IMR-90 (cell line): Measurements from ENCODE around the gene CERS6. TPM values are rescaled to one million over a fixed set of nuclear protein-coding genes. Genes with fewer than 3 reads are reported as not detected.

Experiments
- ATAC-seq: fragments of 200-7000 bp; cut with Tn5 transposase; 2 replicates; pipeline ENCODE4 v1.9.1; 2020; ENCODE audit warnings: low read depth, mild to moderate bottlenecking, moderate library complexity
- BruUV-seq: library from RNA; stranded (reverse); fragments of 400-500 nt; replicated peaks from 2 replicates; lab custom pipeline; 2021; lab: Mats Ljungman, UMichigan
- CTCF ChIA-PET: fragments of 300-600 bp; formaldehyde crosslinking; extraction: SDS; loops from one replicate; lab custom pipeline; 2021; ENCODE audit warnings: antibody characterized with exemption; lab: Yijun Ruan, JAX
- POLR2A ChIA-PET: fragments of 300-600 bp; sonication (Branson Sonifier 250); formaldehyde crosslinking; loops from one replicate; lab custom pipeline; 2022; ENCODE audit warnings: antibody characterized with exemption; ENCODE audit not compliant: unreplicated experiment; lab: Charles Lee
- DNase-seq: peaks from one replicate; pipeline ENCODE4 v3.0.0; 2013
- H2AFZ ChIP-seq: replicated peaks from 2 replicates; pipeline ENCODE3; 2013; ENCODE audit warnings: low read length, mild to moderate bottlenecking; ENCODE audit not compliant: poor library complexity
- H2AK5ac ChIP-seq: 2 replicates; pipeline ENCODE4 v1.6.1; 2013; ENCODE audit warnings: low read depth, low read length, inconsistent platforms
- H2AK9ac ChIP-seq: replicated peaks from 2 replicates; pipeline ENCODE3; 2013; ENCODE audit warnings: mild to moderate bottlenecking, low read depth, low read length, moderate library complexity; ENCODE audit not compliant: poor library complexity
- H2BK120ac ChIP-seq: 2 replicates; pipeline ENCODE4 v1.6.1; 2013; ENCODE audit warnings: low read depth, low read length, inconsistent platforms
- H2BK15ac ChIP-seq: 3 replicates; pipeline ENCODE4 v1.6.1; 2013; ENCODE audit warnings: low read depth, low read length, inconsistent platforms
- H2BK20ac ChIP-seq: 2 replicates; pipeline ENCODE4 v1.6.1; 2013; ENCODE audit warnings: low read depth, mild to moderate bottlenecking, inconsistent platforms, low read length, moderate library complexity
- H2BK5ac ChIP-seq: 2 replicates; pipeline ENCODE4 v1.6.1; 2013; ENCODE audit warnings: mild to moderate bottlenecking, low read depth, low read length, inconsistent platforms; ENCODE audit not compliant: poor library complexity, severe bottlenecking
- H3K14ac ChIP-seq: replicated peaks from 2 replicates; pipeline ENCODE4 v1.6.1; 2013; ENCODE audit warnings: low read depth, low read length, inconsistent platforms
- H3K18ac ChIP-seq: 2 replicates; pipeline ENCODE4 v1.6.1; 2013; ENCODE audit warnings: low read depth, low read length, control low read depth
- H3K23ac ChIP-seq: 2 replicates; pipeline ENCODE4 v1.6.1; 2013; ENCODE audit warnings: low read depth, low read length, inconsistent platforms
- H3K27ac ChIP-seq: 2 replicates; pipeline ENCODE4 v1.5.1; 2013; ENCODE audit warnings: mild to moderate bottlenecking, control low read depth, low read length; ENCODE audit not compliant: insufficient read depth
- H3K27me3 ChIP-seq: 2 replicates; pipeline ENCODE4 v1.6.1; 2013; ENCODE audit warnings: low read length; ENCODE audit not compliant: control insufficient read depth, insufficient read depth
- H3K36me3 ChIP-seq: 2 replicates; pipeline ENCODE4 v1.6.1; 2013; ENCODE audit warnings: low read length, mixed read lengths; ENCODE audit not compliant: control insufficient read depth, insufficient read depth
- H3K4ac ChIP-seq: 2 replicates; pipeline ENCODE4 v1.6.1; 2013; ENCODE audit warnings: low read depth, low read length, inconsistent platforms
- H3K4me1 ChIP-seq: 2 replicates; pipeline ENCODE4 v1.6.1; 2013; ENCODE audit warnings: low read length, mixed read lengths; ENCODE audit not compliant: control insufficient read depth, insufficient read depth
- H3K4me2 ChIP-seq: 2 replicates; pipeline ENCODE4 v1.6.1; 2013; ENCODE audit warnings: low read depth, mild to moderate bottlenecking, control low read depth, low read length, moderate library complexity
- H3K4me3 ChIP-seq: 2 replicates; pipeline ENCODE4 v1.5.1; 2013; ENCODE audit warnings: low read depth, mild to moderate bottlenecking, control low read depth, low read length, moderate library complexity; ENCODE audit not compliant: insufficient read depth
- H3K56ac ChIP-seq: 2 replicates; pipeline ENCODE4 v1.6.1; 2013; ENCODE audit warnings: low read length, inconsistent platforms; ENCODE audit not compliant: insufficient read depth; ENCODE audit errors: extremely low read depth
- H3K79me1 ChIP-seq, 2 experiments: 2 replicates each; pipeline ENCODE4 v1.6.1; 2013; ENCODE audit warnings: low read length in 2 of 2, inconsistent platforms in 1 of 2, low read depth in 1 of 2
- H3K9ac ChIP-seq: 2 replicates; pipeline ENCODE4 v1.6.1; 2013; ENCODE audit warnings: low read depth, low read length, control low read depth
- H3K9me1 ChIP-seq: 2 replicates; pipeline ENCODE4 v1.6.1; 2013; ENCODE audit warnings: low read length, inconsistent platforms; ENCODE audit not compliant: insufficient read depth
- H3K9me3 ChIP-seq: 2 replicates; pipeline ENCODE4 v1.6.1; 2013; ENCODE audit warnings: low read length; ENCODE audit not compliant: control insufficient read depth, insufficient read depth
- H4K20me1 ChIP-seq: 2 replicates; pipeline ENCODE4 v1.6.1; 2013; ENCODE audit warnings: low read length, inconsistent platforms; ENCODE audit not compliant: insufficient read depth
- H4K5ac ChIP-seq: 2 replicates; pipeline ENCODE4 v1.6.1; 2013; ENCODE audit warnings: mild to moderate bottlenecking, low read depth, low read length, control low read depth
- H4K8ac ChIP-seq, 2 experiments: 2 replicates each; pipeline ENCODE4 v1.6.1; 2013; ENCODE audit warnings: low read depth in 2 of 2, low read length in 2 of 2, control low read depth in 1 of 2, inconsistent platforms in 1 of 2
- H4K91ac ChIP-seq: 2 replicates; pipeline ENCODE4 v1.6.1; 2013; ENCODE audit warnings: low read depth, low read length, inconsistent platforms; ENCODE audit not compliant: insufficient read depth
- CEBPB ChIP-seq: IDR thresholded peaks from 2 replicates; pipeline ENCODE4 v1.6.1; 2012; ENCODE audit warnings: low read depth, low read length, improper control_type of control experiment
- CHD1 ChIP-seq: IDR thresholded peaks from 2 replicates; pipeline ENCODE4 v1.6.1; 2012; ENCODE audit warnings: low read depth, low read length, improper control_type of control experiment
- ELK1 ChIP-seq: fragments of 150-350 bp; IDR thresholded peaks from 2 replicates; pipeline ENCODE4 v1.6.1; 2016; ENCODE audit warnings: low read depth, mild to moderate bottlenecking, low read length, moderate library complexity, borderline replicate concordance
- FOS ChIP-seq: fragments of 150-350 bp; IDR thresholded peaks from 2 replicates; pipeline ENCODE4 v1.6.1; 2016; ENCODE audit warnings: low read depth, low read length
- MAFK ChIP-seq: IDR thresholded peaks from 2 replicates; pipeline ENCODE4 v1.6.1; 2012; ENCODE audit warnings: low read depth, low read length, improper control_type of control experiment
- MAZ ChIP-seq: IDR thresholded peaks from 2 replicates; pipeline ENCODE4 v1.6.1; 2012; ENCODE audit warnings: low read depth, mild to moderate bottlenecking, low read length, improper control_type of control experiment, moderate library complexity, borderline replicate concordance
- POLR2A ChIP-seq: IDR thresholded peaks from 2 replicates; pipeline ENCODE4 v1.6.1; 2012; ENCODE audit warnings: mild to moderate bottlenecking, low read depth, low read length
- RAD21 ChIP-seq: IDR thresholded peaks from 2 replicates; pipeline ENCODE4 v1.6.1; 2012; ENCODE audit warnings: low read length, improper control_type of control experiment
- RCOR1 ChIP-seq: IDR thresholded peaks from 2 replicates; pipeline ENCODE4 v1.6.1; 2012; ENCODE audit warnings: mild to moderate bottlenecking, low read length, improper control_type of control experiment; ENCODE audit not compliant: insufficient replicate concordance
- RFX5 ChIP-seq: IDR thresholded peaks from 2 replicates; pipeline ENCODE4 v1.8.0; 2012; ENCODE audit warnings: low read depth, mild to moderate bottlenecking, low read length, moderate library complexity
- SMC3 ChIP-seq: fragments of 150-350 bp; IDR thresholded peaks from 2 replicates; pipeline ENCODE4 v1.6.1; 2016; ENCODE audit warnings: low read depth, mild to moderate bottlenecking, antibody characterized with exemption, low read length, moderate library complexity
- USF2 ChIP-seq: fragments of 150-350 bp; IDR thresholded peaks from 2 replicates; pipeline ENCODE4 v1.6.1; 2017; ENCODE audit warnings: mild to moderate bottlenecking, antibody characterized with exemption, low read length, low read depth
- WGBS, 2 experiments: methylation state at CpG; one replicate each; pipeline versions ENCODE4 v1.1.5 to v1.1.7; 2013; ENCODE audit warnings: missing lambda C conversion rate in 2 of 2; ENCODE audit not compliant: insufficient read length in 1 of 2; ENCODE audit errors: extremely low coverage in 2 of 2; 5-methylcytosine and 5-hydroxymethylcytosine counted together
- dilution Hi-C: fragments of 300-500 bp; cut with HindIII; formaldehyde crosslinking; loops from one replicate; pipeline ENCODE4 v1.14.3; 2018; ENCODE audit warnings: low sequenced_read_pairs; ENCODE audit not compliant: unreplicated experiment
- in situ Hi-C: fragments of 300-500 bp; cut with MboI; formaldehyde crosslinking; loops from 3 replicates; pipeline ENCODE4 v1.14.3; 2019; ENCODE audit warnings: low sequenced_read_pairs, inconsistent platforms, mixed read lengths
- intact Hi-C: fragments of 100-400 bp; cut with micrococcal nuclease; formaldehyde crosslinking; loops from 2 replicates; pipeline ENCODE4 v1.10.0; 2022
- polyA plus RNA-seq, 3 experiments: library from polyadenylated mRNA; depleted of rRNA; stranded (reverse); fragments of >200 nt; gene quantifications; 2 replicates each; pipeline ENCODE4 v1.2.3, GENCODE V29; 2012; ENCODE audit warnings: low replicate concordance in 1 of 3
- total RNA-seq: library from RNA; depleted of rRNA; stranded (reverse); fragments of >200 nt; gene quantifications from 2 replicates; pipeline ENCODE4 v1.2.3, GENCODE V29; 2012

CERS6 gene
- total and polyA plus RNA-seq, 2 of the 4 experiments (the other 2 are of a cell fraction) = 2.1 to 5.7 TPM

GRCh38 chr2:168734199-168734760 lies 278.2 kb downstream of the CERS6 start:
- H2AFZ ChIP-seq = no peak overlapping the region
- H2BK20ac ChIP-seq = no peak overlapping the region
- TF ChIP-seq MAFK (no peak), CEBPB (no peak), CHD1 (no peak), RAD21 (no peak), MAZ (no peak), SMC3 (no peak), POLR2A (no peak), RCOR1 (no peak), RFX5 (no peak), ELK1 (no peak), USF2 (no peak), FOS (no peak)
- no peak overlapping the region for H3K23ac ChIP-seq
- intact Hi-C loops = no loop called here
- H3K56ac ChIP-seq = no peak overlapping the region
- no peak overlapping the region for H3K18ac ChIP-seq
- no peaks in the 10 kb centered on the region for H3K79me1 ChIP-seq
- ATAC-seq (no peak), DNase-seq (no peak)
- no peaks in the 10 kb centered on the region for H3K27me3 ChIP-seq
- H3K36me3 ChIP-seq = no peaks in the 10 kb centered on the region
- no peak overlapping the region for H2AK5ac ChIP-seq
- H3K14ac ChIP-seq = no peak overlapping the region
- H3K9ac ChIP-seq = no peak overlapping the region
- H2AK9ac ChIP-seq = no peak overlapping the region
- H3K27ac ChIP-seq = no peak overlapping the region
- WGBS, 2 experiments = no CpG with 5 or more reads among the region's 6 CpGs
- no peak overlapping the region for H2BK5ac ChIP-seq
- POLR2A ChIA-PET = no interaction called here
- no peaks in the 10 kb centered on the region for H3K9me1 ChIP-seq
- H3K9me3 ChIP-seq = no peaks in the 10 kb centered on the region
- no peak overlapping the region for H2BK15ac ChIP-seq
- no peak overlapping the region for H2BK120ac ChIP-seq
- no peak overlapping the region for H4K8ac ChIP-seq
- H4K20me1 ChIP-seq = no peaks in the 10 kb centered on the region
- H4K91ac ChIP-seq = no peak overlapping the region
- BruUV-seq = no TSS peak
- in situ Hi-C loops = no loop called here
- dilution Hi-C loops = no loop called here
- no peak overlapping the region for H3K4me3 ChIP-seq
- H4K5ac ChIP-seq = no peak overlapping the region
- CTCF ChIA-PET = no interaction called here
- no peak overlapping the region for H3K4me2 ChIP-seq
- no peaks in the 10 kb centered on the region for H3K4me1 ChIP-seq
- H3K4ac ChIP-seq = no peak overlapping the region
